OCI-LY1 (cell line): ENCODE results near the gene DDHD1.

Experiments used
- CTCF ChIP-seq: fragments of 200-600 bp; sonication (generic), shearing (Covaris generic); IDR thresholded peaks from 2 replicates; pipeline ENCODE4 v1.5.1; 2017; ENCODE audit warnings: mild to moderate bottlenecking, antibody characterized with exemption, low read length, moderate library complexity, mixed read lengths
- EZH2 ChIP-seq: fragments of 200-600 bp; sonication (generic), shearing (Covaris generic); IDR thresholded peaks from 2 replicates; pipeline ENCODE4 v1.8.0; 2017; ENCODE audit warnings: borderline replicate concordance, mixed run types, mild to moderate bottlenecking, antibody characterized with exemption, low read length, moderate library complexity, mixed read lengths

GRCh38 chr14:53153702-53154112 lies 584 bp upstream of the DDHD1 start:
- TF ChIP-seq CTCF (no peak), EZH2 (no peak)
